HG03064 (cell line): ENCODE measurements around the gene RAMACL.

Experiments
- ATAC-seq: cut with Tn5 transposase; IDR thresholded peaks from one replicate; pipeline ENCODE4 v1.9.1; 2021; ENCODE audit warnings: low read depth; ENCODE audit not compliant: unreplicated experiment

Gene RAMACL

DNA sequence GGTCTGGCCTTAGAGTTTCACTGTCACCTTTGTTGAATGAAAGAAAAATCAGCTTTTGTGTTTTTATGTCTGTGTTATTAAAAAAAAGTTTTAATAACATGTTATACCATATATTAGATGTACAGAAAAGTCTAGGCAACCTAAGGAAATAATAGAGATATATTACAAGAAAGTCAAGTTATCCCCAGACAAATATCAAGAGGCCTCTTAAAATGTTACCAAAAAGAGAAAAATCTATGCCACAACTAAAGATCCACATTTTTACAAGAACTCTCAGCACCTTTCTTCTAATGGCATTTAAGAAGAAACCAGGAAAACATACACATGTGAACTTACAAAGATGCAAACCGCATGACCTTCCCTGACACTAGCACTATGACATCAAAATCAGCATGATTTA is 26.8 kb downstream of the RAMACL start:
- no peak for ATAC-seq

GRCh38 chr6:166559211-166559610 is 27.3 kb downstream of the RAMACL start:
- ATAC-seq = no peak

DNA sequence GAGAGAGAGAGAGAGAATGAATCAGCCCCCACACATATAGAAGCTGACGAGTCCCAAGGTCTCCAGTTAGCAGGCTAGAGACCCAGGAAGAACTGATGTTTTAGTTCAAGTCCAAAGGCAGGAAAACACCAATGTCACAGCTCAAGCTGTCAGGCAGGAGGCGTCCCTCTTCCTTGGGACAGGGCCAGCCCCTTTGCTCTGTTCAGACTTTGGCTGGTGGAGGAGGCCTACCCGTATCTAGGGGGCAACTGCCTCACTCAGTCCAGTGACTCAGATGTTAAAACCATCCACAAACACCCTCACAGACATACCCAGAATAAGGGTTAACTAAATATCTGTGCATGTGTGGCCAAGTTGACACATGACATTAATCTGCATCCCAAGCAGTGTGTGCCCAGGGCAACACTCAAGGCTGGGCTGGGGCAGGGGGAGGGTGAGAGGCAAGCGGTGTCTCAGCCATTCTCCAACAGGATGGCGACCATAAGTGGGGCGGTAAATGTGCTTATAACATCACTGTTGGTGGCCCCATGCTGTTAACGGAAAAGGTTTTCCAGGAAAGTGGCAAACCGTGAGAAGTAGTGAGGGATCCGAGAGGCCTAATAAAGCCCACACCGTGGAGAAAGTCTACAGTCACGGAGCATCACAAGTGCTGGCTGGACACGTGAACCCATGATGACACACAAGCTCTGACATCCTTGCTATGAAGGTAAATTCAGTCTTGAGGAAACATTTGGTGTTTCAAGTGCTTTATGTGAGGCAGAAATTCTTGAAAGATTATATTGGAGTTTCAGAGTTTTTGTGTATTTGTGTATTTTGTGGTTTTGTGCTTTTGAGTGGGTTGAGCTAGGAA is 28.1 kb downstream of the RAMACL start:
- ATAC-seq = no peak

GRCh38 chr6:166556863-166557322 is 29.6 kb downstream of the RAMACL start:
- ATAC-seq = no peak

GRCh38 chr6:166556336-166556735 is 30.1 kb downstream of the RAMACL start:
- ATAC-seq = no peak

DNA sequence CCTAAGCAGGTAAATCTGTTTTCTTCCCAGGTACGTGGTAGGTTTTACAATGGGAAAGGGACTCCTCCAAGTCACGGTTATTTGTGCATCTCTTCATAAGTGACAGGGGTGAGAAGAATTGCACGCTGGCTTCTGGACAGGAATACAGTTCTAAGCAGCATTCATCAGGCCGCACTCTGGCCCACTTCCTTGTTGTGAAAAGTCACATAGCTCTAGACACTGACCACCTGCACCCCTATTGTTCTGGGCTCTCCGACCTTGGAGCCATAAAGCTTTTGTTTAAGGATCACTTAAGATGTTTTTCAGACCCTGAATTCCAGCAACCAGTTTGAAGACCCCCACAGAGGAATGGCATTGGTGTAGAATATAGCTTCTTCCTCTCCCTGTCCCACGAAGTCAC is 31.4 kb downstream of the RAMACL start:
- ATAC-seq = no peak

DNA sequence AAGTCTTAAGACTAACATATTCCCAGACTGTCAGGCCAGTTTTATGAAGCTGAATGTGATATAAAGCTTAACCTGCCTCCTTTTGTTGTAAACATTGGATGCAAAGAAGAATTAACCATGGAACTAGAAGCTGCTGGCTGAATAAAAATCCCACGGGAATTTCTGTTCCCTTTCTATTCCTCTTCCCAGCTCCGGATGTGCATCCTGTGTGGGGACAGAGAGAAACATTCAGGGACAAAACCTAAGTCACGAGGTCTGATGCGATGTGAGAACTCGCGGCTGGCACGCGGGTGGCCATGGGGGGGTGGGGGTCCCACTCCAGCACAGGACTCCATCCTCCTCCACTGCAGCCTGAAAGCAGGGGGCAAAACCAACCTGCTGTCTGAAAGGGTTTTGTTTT is 32.2 kb downstream of the RAMACL start:
- no peak for ATAC-seq

GRCh38 chr6:166553563-166554271 is 32.8 kb downstream of the RAMACL start:
- no peak for ATAC-seq

- ATAC-seq = no peak
These were observed 33.9 kb downstream of the RAMACL start for GRCh38 chr6:166552600-166552999.

DNA sequence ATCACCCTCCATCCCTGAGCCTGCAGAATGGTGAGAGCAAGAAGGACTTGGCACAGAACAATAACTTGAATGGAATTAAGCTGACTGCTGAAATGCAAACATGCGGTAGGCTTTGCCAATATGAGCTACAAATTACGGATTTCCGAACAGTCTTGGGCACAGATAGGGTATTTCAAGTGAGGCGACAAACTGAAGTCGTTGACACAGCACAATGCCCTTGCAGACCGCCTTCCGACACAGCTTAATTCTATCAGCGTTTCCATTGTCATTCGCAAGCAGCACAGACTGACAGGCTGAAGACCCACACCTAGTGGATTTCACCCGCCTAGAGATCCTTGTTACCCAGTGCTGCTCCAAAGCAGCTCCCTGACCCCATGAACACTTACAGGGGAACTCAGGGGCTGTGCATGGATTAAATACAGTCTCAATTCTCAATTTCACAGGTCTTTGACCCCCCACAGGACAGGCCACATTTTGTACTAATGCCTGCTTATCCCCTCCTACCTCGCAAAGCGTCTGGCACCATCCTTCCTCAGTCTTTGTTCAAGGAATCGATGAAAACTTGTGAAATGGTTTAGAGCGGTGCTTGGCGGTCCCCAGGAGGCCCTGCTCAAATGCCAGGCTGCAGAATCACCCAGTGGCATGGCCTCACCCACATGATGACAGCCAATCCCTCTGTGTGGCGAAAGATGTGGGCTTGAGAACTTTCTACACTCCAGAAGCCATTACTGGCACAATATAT is 34.6 kb downstream of the RAMACL start:
- ATAC-seq = no peak

- no peak for ATAC-seq
These were observed 39.8 kb downstream of the RAMACL start for GRCh38 chr6:166546653-166547052.

DNA sequence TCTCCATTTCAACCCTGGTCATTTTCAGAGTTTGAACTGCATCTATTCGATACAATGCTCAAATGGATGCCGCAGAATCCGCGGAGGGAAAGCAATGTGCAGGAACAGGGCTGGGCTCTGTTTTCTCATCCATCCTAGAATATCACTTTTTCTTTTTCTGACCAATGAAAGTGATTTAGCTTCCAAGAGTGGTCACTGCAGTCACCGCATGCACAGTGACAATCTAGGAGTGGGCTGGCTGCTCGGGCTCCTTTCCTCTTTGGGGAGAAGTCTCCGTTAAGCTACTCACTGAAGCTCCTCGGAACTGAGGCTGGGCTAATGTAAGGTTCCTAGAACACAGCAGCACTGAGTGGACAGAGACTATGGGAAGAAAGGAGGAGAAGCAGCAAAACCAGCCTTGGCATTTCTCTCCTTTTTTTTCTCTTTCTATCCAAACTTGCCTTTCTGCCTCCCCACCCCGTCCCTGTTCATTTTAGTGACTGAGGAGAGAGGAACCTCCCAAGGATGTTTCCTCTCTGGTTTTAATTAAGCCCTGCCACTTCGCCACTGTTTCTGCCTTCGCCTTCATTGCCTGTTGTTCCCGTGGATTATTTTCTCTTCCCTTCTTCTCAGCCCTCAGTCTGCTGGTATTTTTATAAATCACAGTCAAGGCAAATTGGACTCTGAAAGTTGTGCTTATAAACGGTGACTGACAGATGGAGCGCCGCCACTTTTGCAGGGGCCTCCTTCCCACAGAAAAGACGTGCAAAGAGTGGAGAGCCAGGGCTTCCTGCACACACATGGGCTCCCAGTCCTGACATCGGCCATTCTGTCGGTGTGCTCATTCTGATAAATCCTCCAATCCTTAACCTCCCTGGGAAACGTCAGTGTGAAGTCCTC is 41.1 kb downstream of the RAMACL start:
- ATAC-seq = no peak

DNA sequence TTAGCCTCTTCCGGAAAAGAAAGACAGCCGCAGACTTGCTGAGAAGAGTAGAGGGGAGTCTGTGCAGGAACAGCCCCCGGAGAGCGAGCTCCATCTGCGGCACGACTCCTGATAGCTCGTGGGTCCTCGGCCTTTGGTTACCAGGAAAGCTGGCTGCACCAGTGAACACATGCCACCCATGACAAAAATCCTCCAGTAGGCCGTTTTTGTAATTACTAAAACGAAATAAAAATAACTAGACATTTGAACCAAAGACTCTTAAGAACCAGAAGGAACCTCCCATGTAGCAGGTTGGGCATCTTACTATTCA is 42.2 kb downstream of the RAMACL start:
- ATAC-seq = no peak

DNA sequence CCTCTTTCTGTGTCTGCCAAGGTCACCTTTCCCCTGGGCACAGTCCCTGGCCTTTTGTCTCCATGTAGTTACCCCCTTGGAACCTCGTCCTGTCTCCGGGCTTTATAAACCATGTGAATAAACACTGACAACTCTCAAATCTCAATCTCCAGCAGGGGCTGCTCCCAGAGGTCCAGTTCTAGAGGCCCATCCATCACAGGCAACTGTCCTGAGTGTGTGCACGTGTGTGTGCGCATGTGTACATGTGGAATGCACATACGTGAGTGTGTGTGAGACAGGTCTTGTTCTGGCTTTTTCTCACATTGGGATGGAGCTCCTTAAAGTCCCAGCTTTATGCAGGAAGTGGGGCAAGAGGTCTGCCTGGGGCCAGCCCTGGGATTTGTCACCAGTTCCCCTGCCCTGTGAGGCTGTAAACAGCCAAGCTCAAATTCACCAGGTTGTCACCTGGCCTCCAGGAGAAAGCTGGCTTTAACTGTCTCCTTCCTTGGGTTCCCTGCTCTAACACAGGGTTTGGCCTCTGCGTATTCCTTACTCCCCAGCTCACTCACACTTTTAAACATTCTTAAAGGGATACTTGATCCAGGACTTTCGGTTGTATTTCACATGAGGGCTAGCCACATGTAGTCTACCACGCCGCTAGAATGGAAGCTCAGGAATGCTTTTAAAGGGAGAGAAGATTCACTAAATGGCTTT is 42.7 kb downstream of the RAMACL start:
- no peak for ATAC-seq

DNA sequence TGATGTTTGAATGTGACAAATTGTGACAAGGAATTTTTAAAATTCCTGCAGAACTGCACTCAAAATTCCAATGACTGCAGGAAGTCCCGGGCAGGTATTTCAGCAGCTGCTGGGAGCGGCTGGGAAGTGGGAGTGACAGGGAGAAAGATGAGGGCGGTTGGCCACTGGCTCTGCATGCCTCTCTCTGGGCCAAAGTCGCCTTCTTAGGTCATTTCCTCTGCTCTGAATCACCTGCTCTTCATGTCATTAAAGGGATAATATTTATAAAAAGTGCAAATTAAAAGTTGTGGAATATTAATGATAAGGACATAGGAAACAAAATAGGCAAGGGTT is 43.9 kb downstream of the RAMACL start:
- no peak for ATAC-seq

- no peak for ATAC-seq
These were observed 44.5 kb downstream of the RAMACL start for GRCh38 chr6:166541876-166542579.

DNA sequence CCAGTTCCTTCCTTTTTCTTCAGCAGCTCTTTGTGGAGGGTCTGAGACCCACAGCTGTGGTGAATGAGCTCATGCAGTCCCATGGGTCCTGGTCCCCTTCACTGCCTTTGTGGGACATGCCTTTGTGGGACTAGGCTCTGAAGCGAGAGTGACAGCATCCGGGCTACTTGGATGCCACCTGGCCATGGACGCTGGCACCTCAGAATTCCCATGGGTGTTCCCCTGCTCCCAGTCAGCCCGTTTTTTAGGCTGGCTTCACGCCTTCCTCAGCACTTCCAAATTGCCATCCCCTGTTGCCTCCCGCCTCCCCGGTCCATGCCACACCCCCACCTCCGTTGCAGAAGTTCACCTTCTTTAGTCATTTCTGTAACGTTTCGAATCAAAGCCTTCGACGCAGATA is 45.1 kb downstream of the RAMACL start:
- peak; percentile 36 for ATAC-seq

GRCh38 chr6:166540631-166541331 is 45.7 kb downstream of the RAMACL start:
- ATAC-seq = peak; percentile 94

- ATAC-seq = no peak
These were observed 46.9 kb downstream of the RAMACL start for GRCh38 chr6:166539543-166539942.
